Central memory CD8-positive, alpha-beta T cell (primary cell): ENCODE data around the gene SOS1.
"Not testable (repeated sequence)": the region's sequence is repeated elsewhere in the genome, so short reads cannot be mapped to it uniquely, and the experiment has no call there.

Experiments
- ATAC-seq: fragments of 150-1000 bp; cut with Tn5 transposase; replicated peaks from 2 replicates; pipeline ENCODE4 v1.10.0; 2022; ENCODE audit warnings: mild to moderate bottlenecking, moderate FRiP score, moderate number of reproducible peaks; ENCODE audit not compliant: poor library complexity, severe bottlenecking; ENCODE audit errors: extremely low read depth
- DNase-seq, 2 donors: peaks; one replicate each; pipeline ENCODE4 v3.0.0; 2021; ENCODE audit warnings: low spot score in 2 of 2
- H3K27ac Mint-ChIP-seq: one replicate; pipeline ENCODE4 v1.8.0; 2022; ENCODE audit warnings: low read depth, mild to moderate bottlenecking, moderate library complexity, mixed read lengths
- H3K27me3 Mint-ChIP-seq: one replicate; pipeline ENCODE4 v1.8.0; 2022; ENCODE audit warnings: mixed read lengths
- H3K36me3 Mint-ChIP-seq: one replicate; pipeline ENCODE4 v1.8.0; 2022; ENCODE audit warnings: mild to moderate bottlenecking, moderate library complexity, mixed read lengths; ENCODE audit not compliant: insufficient read depth
- H3K4me1 Mint-ChIP-seq: one replicate; pipeline ENCODE4 v1.8.0; 2022; ENCODE audit warnings: mixed read lengths
- H3K4me3 Mint-ChIP-seq: one replicate; pipeline ENCODE4 v1.8.0; 2022; ENCODE audit warnings: mild to moderate bottlenecking, moderate library complexity, mixed read lengths
- H3K9me3 Mint-ChIP-seq: one replicate; pipeline ENCODE4 v1.8.0; 2022; ENCODE audit warnings: mixed read lengths

The SOS1 gene

GRCh38 chr2:39120771-39121522, at the start of gene SOS1:
TSS of gene SOS1 (minus strand) at chr2:39121051. CDS start at chr2:39120422, 629 bp downstream.
- H3K27me3 Mint-ChIP-seq, result no peaks in the 10 kb centered on the region
- H3K4me3 Mint-ChIP-seq, result peak within 1 kb of the TSS; percentile 97
- H3K4me1 Mint-ChIP-seq, result peaks cover 64% of the 10 kb centered on the region
- ATAC-seq (peak; percentile 54), DNase-seq (peak; percentile 81 to 82)
- no peaks in the 10 kb centered on the region for H3K9me3 Mint-ChIP-seq
- peak within 1 kb of the TSS; percentile 97 for H3K27ac Mint-ChIP-seq
- peaks cover 26% of the 10 kb centered on the region for H3K36me3 Mint-ChIP-seq

GRCh38 chr2:39164089-39164488, 43.2 kb upstream of the SOS1 start:
- Mint-ChIP-seq H3K4me1 (peaks cover 5% of the 10 kb centered on the region), H3K27ac (no peak overlapping the region), H3K36me3 (peaks cover 2% of the 10 kb centered on the region), H3K9me3 (no peaks in the 10 kb centered on the region), H3K27me3 (peaks cover 23% of the 10 kb centered on the region), H3K4me3 (no peak overlapping the region)
- no peak for ATAC-seq
- DNase-seq, result no peak

- H3K27ac Mint-ChIP-seq, result no peak overlapping the region
- peaks cover 23% of the 10 kb centered on the region for H3K27me3 Mint-ChIP-seq
- no peak for ATAC-seq
- H3K4me1 Mint-ChIP-seq, result peaks cover 5% of the 10 kb centered on the region
- H3K9me3 Mint-ChIP-seq, result no peaks in the 10 kb centered on the region
- DNase-seq, result no peak
- peaks cover 2% of the 10 kb centered on the region for H3K36me3 Mint-ChIP-seq
- no peak overlapping the region for H3K4me3 Mint-ChIP-seq
Observed at GRCh38 chr2:39160982-39161381, 40.1 kb upstream of the SOS1 start.

- Mint-ChIP-seq H3K27ac (no peak overlapping the region), H3K9me3 (no peaks in the 10 kb centered on the region), H3K27me3 (peaks cover 15% of the 10 kb centered on the region), H3K36me3 (peaks cover 2% of the 10 kb centered on the region), H3K4me3 (no peak overlapping the region), H3K4me1 (peaks cover 5% of the 10 kb centered on the region)
- no peak for ATAC-seq
- DNase-seq, result no peak
Observed at GRCh38 chr2:39159283-39159682, 38.4 kb upstream of the SOS1 start.

GRCh38 chr2:39158351-39158750, 37.5 kb upstream of the SOS1 start:
- ATAC-seq, result no peak
- Mint-ChIP-seq H3K4me3 (no peak overlapping the region), H3K36me3 (peaks cover 2% of the 10 kb centered on the region), H3K27me3 (peaks cover 6% of the 10 kb centered on the region), H3K4me1 (peaks cover 3% of the 10 kb centered on the region), H3K9me3 (no peaks in the 10 kb centered on the region), H3K27ac (no peak overlapping the region)
- DNase-seq, result no peak

- H3K4me3 Mint-ChIP-seq, result no peak overlapping the region
- ATAC-seq (no peak), DNase-seq (no peak)
- no peaks in the 10 kb centered on the region for H3K9me3 Mint-ChIP-seq
- peaks cover 2% of the 10 kb centered on the region for H3K36me3 Mint-ChIP-seq
- H3K4me1 Mint-ChIP-seq, result no peaks in the 10 kb centered on the region
- H3K27me3 Mint-ChIP-seq, result no peaks in the 10 kb centered on the region
- no peak overlapping the region for H3K27ac Mint-ChIP-seq
Observed at GRCh38 chr2:39156846-39157245, 36.0 kb upstream of the SOS1 start.

- H3K36me3 Mint-ChIP-seq, result no peaks in the 10 kb centered on the region
- H3K27ac Mint-ChIP-seq, result no peak overlapping the region
- H3K27me3 Mint-ChIP-seq, result no peaks in the 10 kb centered on the region
- ATAC-seq (no peak), DNase-seq (no peak)
- H3K9me3 Mint-ChIP-seq, result no peaks in the 10 kb centered on the region
- no peaks in the 10 kb centered on the region for H3K4me1 Mint-ChIP-seq
- no peak overlapping the region for H3K4me3 Mint-ChIP-seq
Observed at GRCh38 chr2:39156107-39156506, 35.3 kb upstream of the SOS1 start.

GRCh38 chr2:39155573-39155972, 34.7 kb upstream of the SOS1 start:
- ATAC-seq, result not testable (repeated sequence)

GRCh38 chr2:39154944-39155343, 34.1 kb upstream of the SOS1 start:
- Mint-ChIP-seq H3K4me3 (no peak overlapping the region), H3K36me3 (no peaks in the 10 kb centered on the region)

More at GRCh38 chr2:39155573-39155972, 34.7 kb upstream of the SOS1 start:
- H3K36me3 Mint-ChIP-seq, H3K4me1 Mint-ChIP-seq, H3K27me3 Mint-ChIP-seq, DNase-seq, H3K27ac Mint-ChIP-seq, H3K4me3 Mint-ChIP-seq, H3K9me3 Mint-ChIP-seq: not testable (repeated sequence)

GRCh38 chr2:39153312-39153711, 32.5 kb upstream of the SOS1 start:
- Mint-ChIP-seq H3K4me3 (no peak overlapping the region), H3K36me3 (no peaks in the 10 kb centered on the region), H3K9me3 (no peaks in the 10 kb centered on the region), H3K27ac (no peak overlapping the region), H3K4me1 (no peaks in the 10 kb centered on the region), H3K27me3 (no peaks in the 10 kb centered on the region)
- ATAC-seq (no peak), DNase-seq (no peak)

More at GRCh38 chr2:39154944-39155343, 34.1 kb upstream of the SOS1 start:
- DNase-seq (no peak), ATAC-seq (no peak)
- no peak overlapping the region for H3K27ac Mint-ChIP-seq
- no peaks in the 10 kb centered on the region for H3K9me3 Mint-ChIP-seq
- no peaks in the 10 kb centered on the region for H3K27me3 Mint-ChIP-seq
- H3K4me1 Mint-ChIP-seq, result no peaks in the 10 kb centered on the region

GRCh38 chr2:39152504-39152903, 31.7 kb upstream of the SOS1 start:
- Mint-ChIP-seq H3K27me3 (no peaks in the 10 kb centered on the region), H3K36me3 (no peaks in the 10 kb centered on the region), H3K4me1 (no peaks in the 10 kb centered on the region), H3K27ac (no peak overlapping the region), H3K9me3 (no peaks in the 10 kb centered on the region), H3K4me3 (no peak overlapping the region)
- ATAC-seq (no peak), DNase-seq (no peak)

GRCh38 chr2:39150890-39151497, 30.1 kb upstream of the SOS1 start:
- H3K27me3 Mint-ChIP-seq, result no peaks in the 10 kb centered on the region

GRCh38 chr2:39150102-39150562, 29.3 kb upstream of the SOS1 start:
- Mint-ChIP-seq H3K27ac (no peak overlapping the region), H3K9me3 (no peaks in the 10 kb centered on the region), H3K4me3 (no peak overlapping the region), H3K4me1 (no peaks in the 10 kb centered on the region), H3K27me3 (no peaks in the 10 kb centered on the region), H3K36me3 (no peaks in the 10 kb centered on the region)
- ATAC-seq (no peak), DNase-seq (no peak)

More at GRCh38 chr2:39150890-39151497, 30.1 kb upstream of the SOS1 start:
- H3K9me3 Mint-ChIP-seq, result no peaks in the 10 kb centered on the region
- H3K36me3 Mint-ChIP-seq, result no peaks in the 10 kb centered on the region
- no peak overlapping the region for H3K4me3 Mint-ChIP-seq
- ATAC-seq (no peak), DNase-seq (no peak)
- no peaks in the 10 kb centered on the region for H3K4me1 Mint-ChIP-seq
- H3K27ac Mint-ChIP-seq, result no peak overlapping the region
